GM19043 (cell line): ENCODE data around the gene IL13RA1.
"Not testable (repeated sequence)": the region's sequence is repeated elsewhere in the genome, so short reads cannot be mapped to it uniquely, and the experiment has no call there.

Source experiments
- ATAC-seq: cut with Tn5 transposase; IDR thresholded peaks from one replicate; pipeline ENCODE4 v1.9.1; 2021; ENCODE audit warnings: low read depth; ENCODE audit not compliant: unreplicated experiment

IL13RA1 gene

DNA sequence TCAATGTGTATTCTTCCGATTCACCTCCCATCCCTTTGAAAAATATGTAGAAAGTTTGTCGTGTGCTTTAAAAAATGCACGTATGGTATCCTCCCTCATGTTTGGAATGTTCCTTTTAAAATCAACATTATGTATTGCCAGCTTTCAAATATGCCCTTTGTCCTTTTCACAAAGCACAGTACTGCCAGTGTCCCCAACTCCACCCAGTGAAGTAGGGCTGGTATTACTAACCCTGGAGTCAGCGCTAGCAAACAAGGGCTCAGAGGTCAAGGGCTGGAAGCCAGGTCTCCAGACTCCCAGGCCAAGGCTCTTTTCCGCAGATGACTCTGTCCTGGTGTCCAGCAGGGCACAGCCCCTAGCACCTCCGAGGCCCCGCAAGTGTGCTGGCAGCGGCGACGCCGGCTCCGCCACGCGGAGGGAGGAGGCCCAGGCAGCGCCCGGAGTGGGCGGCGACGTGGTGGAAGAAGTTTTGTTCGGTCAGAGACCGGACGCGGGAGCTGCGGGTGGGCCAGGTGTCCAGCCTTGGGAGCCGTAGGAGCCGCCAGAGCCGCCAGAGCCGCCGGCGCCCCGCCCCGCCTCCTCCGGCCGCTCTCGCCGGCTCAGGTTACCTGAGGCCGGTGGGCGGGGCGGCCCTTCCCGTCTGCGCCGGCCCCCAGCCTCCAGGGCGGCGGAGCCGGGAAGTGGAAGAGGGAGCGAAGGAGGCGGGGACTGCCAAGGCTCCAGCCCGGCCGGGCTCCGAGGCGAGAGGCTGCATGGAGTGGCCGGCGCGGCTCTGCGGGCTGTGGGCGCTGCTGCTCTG is at the start of gene IL13RA1:
Gene IL13RA1, plus strand, starts transcription at position 720 of the 799 bp plus-strand sequence. Its CDS starts 33 bp downstream, at position 753.
- ATAC-seq: peak; percentile 51

DNA sequence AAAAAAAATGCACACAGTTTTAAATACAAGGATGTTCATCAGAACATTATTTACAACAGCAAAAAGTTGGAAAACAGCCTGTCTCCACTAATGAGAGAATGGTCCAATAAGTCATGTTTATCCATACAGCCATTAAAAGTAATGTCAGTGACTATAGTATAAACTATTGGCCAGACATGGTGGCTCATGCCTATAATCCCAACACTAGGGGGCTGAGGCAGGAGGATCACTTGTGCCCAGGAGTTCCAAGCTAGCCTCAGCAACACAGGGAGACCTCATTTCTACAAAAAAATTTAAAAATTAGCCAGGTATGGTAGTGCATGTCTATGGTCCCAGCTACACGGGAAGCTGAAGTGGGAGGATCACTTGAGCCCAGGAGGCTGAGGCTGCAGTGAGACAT is 48.1 kb upstream of the IL13RA1 start:
- no peak for ATAC-seq

- ATAC-seq: no peak
Observed at GRCh38 chrX:118682258-118683014, 45.0 kb upstream of the IL13RA1 start.

- ATAC-seq: no peak
Observed at GRCh38 chrX:118685393-118685792, 42.0 kb upstream of the IL13RA1 start.

DNA sequence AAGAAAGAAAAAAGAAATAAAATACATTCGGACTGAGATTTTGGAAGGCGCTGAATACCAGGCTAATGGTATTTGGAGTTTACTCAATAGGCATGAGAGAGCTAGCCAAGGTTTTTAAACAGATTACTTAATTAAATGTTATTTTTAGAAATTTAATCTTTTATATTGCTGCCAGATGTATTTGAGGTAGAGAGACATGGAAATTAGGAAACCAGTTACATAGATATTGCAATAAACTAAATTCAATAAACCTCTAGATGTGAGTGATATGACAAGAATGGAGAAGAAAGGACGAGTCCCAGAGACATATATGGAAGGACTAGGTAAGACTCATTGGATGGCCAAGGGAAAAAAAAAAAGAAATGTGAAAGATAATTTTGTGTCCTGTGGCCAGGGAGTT is 38.5 kb upstream of the IL13RA1 start:
- ATAC-seq: no peak

DNA sequence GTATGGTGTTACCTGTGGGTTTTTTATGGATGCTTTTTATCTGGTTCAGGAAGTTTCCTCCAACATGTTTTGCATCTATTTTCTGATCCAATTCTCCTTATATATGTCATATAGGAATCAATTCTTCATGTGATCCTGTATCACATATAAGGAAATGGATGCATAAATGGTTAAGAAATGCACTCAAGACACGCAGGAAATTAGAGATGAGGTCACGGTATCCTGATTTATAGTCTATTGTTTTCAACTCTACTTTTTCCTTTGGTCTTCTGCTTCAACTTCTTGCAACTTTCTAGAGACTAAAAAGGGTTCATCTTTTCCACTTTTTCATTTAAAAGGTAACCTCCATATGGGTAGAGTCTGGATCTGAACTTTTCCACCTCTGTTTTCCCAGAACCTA is 33.6 kb upstream of the IL13RA1 start:
- no peak for ATAC-seq

DNA sequence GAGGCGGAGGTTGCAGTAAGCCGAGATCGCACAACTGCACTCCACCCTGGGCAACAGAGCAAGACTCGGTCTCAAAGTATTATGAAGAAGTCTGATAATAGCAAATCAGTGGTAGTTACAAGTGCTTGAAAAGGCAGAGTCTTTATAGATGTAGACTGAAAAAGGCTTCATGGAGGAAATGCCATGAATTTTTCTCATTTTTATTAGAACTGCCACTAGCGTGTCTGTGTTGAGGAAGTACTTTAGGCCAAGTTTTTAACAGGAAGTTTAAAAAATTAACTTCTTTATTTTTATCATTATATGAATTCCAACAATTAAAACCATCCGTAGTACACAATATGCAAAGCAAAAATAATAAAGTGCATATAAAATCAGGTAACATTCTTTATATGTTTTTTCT is 32.8 kb upstream of the IL13RA1 start:
- no peak for ATAC-seq

GRCh38 chrX:118698516-118699170 is 28.8 kb upstream of the IL13RA1 start:
- ATAC-seq: no peak

DNA sequence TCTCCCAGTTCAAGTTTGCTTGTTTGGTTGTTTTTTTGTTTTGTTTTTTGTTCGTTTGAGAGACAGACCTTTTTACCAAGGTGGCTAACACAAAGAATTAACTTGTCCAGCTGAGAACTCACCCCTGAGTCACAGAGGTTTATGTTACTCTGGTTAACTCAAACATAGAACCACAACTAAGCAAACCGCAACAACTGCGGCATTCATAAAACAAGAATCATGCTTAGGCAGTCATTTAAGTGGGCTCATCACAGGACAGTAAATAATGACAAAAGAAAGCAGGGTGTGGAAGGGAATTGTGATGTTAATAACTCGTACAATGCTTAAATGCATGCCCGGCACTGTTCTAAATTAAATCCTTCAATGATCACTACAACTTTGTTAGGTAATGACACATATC is 24.7 kb upstream of the IL13RA1 start:
- no peak for ATAC-seq

DNA sequence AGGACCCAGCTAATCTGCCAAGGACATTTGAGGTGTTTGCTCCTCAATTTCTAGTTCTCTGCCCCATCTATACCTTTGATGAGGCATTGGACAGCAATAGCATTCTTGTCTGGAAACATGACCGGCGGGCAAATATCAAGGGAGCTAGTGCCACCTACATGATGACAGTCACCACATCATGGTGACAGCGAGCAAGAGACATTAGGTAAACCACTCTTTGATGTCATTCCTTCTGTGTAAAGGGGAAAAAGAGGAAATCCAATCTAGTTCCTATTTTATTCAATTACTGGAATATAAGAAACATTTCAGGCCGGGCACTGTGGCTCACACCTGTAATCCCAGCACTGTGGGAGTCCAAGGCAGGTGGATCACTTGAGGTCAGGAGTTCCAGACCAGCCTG is 20.7 kb upstream of the IL13RA1 start:
- ATAC-seq: no peak

GRCh38 chrX:118714521-118714920 is 12.9 kb upstream of the IL13RA1 start:
- ATAC-seq: no peak

GRCh38 chrX:118715917-118716316 is 11.5 kb upstream of the IL13RA1 start:
- ATAC-seq: not testable (repeated sequence)

GRCh38 chrX:118716833-118717232 is 10.6 kb upstream of the IL13RA1 start:
- not testable (repeated sequence) for ATAC-seq

- no peak for ATAC-seq
Observed at GRCh38 chrX:118717678-118718391, 9.6 kb upstream of the IL13RA1 start.

DNA sequence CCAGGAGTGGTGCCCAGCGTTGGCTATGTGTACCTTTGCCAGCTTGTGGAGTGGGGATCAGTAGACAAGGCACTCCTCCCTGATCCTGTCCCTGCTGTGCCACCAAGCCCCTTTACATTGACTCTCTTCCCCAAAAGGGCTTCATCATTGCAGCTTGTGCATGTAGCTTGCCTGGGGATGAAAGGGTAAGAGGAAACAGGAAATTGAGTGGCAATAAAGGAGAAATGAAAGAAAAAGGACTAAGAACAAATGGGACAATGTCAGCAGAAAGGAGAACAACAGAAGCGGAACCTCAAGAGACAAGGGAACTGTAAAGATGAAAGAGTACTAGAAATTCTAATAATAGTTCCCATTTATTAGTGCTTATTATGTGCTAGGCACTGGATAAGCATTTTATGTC is 8.7 kb upstream of the IL13RA1 start:
- no peak for ATAC-seq

DNA sequence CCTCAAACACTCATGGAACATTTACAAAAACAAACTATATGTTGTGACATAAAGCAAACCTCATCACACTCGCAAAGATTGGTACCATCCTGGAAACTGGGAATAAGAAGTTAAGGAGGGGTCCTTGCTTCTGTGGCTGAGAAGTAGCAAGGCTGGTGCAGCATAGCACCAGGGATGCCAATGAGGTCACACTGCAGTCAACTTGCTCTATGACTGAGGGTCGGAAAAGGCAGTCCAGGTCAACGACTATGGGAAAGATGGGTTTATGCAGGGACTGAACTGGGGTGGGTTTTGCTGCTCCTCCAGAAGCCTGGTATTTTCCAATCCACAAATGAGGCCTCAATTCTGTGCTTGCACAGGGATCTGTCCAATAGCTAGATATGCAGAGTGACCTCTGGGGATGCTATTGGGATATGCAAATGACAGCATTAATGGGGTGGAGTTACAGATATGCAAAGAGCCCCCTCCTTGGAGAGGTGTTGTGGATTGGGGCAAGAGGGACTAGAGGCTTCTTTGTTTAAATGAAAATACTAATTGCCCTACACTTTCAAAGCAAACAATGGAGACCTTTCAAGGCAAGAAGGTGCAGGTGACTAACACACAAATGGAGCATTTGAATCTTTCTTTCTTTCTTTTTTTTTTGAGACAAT is 7.2 kb upstream of the IL13RA1 start:
- ATAC-seq: no peak

- no peak for ATAC-seq
Observed at GRCh38 chrX:118723376-118723775, 4.0 kb upstream of the IL13RA1 start.

DNA sequence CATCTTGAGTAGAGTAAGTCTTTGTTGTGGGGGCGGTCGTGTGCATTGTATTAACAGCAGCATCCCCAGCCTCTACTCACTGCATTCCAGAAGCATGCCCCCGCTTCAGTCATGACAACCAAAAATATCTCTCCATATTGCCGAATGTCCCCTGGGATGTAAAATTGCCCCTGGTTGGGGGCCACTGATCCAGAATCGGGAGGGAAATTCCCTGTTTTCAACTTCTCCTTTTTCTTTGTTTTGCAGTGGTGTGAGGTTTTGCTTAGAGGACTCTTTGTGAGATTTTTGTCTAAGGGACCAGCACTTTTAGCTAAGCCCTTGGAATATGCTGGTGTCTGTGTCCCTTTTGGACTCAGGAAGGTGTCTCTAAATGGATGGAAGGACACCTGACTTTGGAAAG is 3.0 kb upstream of the IL13RA1 start:
- ATAC-seq: no peak

DNA sequence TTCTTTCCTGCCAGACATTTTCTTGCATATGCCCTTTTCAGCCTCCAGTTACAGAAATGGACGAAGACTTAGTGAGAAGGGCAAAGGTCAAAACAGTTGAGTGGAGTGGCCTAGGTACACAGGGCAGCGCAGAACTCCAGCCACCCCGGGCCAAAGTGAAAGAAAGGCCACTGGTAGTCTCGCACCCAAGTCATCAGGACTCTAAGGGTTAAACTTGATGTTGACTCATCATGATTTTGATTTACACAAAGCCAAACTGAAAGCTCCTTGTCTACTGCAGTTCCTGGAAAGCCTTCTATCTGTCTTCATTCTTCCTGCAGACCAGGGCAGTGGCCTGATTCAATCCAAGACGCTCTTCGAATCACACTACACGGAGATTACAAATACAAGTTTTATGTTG is 2.6 kb upstream of the IL13RA1 start:
- ATAC-seq: no peak

GRCh38 chrX:118726396-118726795 is 1.0 kb upstream of the IL13RA1 start:
- ATAC-seq: no peak
